Kidney (tissue), 14 donors: ENCODE measurements around the gene MYBBP1A. TPM values are rescaled to one million over a fixed set of nuclear protein-coding genes. Genes with fewer than 3 reads are reported as not detected.
"Not testable (repeated sequence)": the region's sequence is repeated elsewhere in the genome, so short reads cannot be mapped to it uniquely, and the experiment has no call there.

Experiments
- DNase-seq, 5 donors: peaks; one replicate each; pipeline ENCODE4 v3.0.0-alpha.2; 2013 to 2020
- FAIRE-seq: peaks from 2 replicates; lab custom pipeline; 2012; peaks lifted over from hg19 to GRCh38; lab: Jason Lieb, UNC
- H3K27ac ChIP-seq, 2 donors: one replicate each; pipeline ENCODE4 v1.7.0; 2013; ENCODE audit warnings: low read depth in 2 of 2, low read length in 2 of 2, inconsistent platforms in 1 of 2
- H3K27me3 ChIP-seq: one replicate; pipeline ENCODE4 v1.7.1; 2013; ENCODE audit warnings: low read length, inconsistent platforms; ENCODE audit not compliant: control insufficient read depth, insufficient read depth
- H3K36me3 ChIP-seq, 3 donors: one replicate each; pipeline versions ENCODE4 v1.7.0 to v1.7.1; 2013; ENCODE audit warnings: low read length in 3 of 3, control low read depth in 1 of 3, inconsistent platforms in 1 of 3; ENCODE audit not compliant: insufficient read depth in 3 of 3, control insufficient read depth in 2 of 3
- H3K4me1 ChIP-seq, 3 donors: one replicate each; pipeline versions ENCODE4 v1.7.0 to v1.7.1; 2013; ENCODE audit warnings: low read length in 3 of 3, inconsistent platforms in 1 of 3, low read depth in 1 of 3; ENCODE audit not compliant: control insufficient read depth in 2 of 3, insufficient read depth in 2 of 3
- H3K4me3 ChIP-seq, 3 donors: one replicate each; pipeline versions ENCODE4 v1.7.0 to v1.8.1; 2013; ENCODE audit warnings: low read length in 3 of 3, control low read depth in 1 of 3, inconsistent platforms in 1 of 3
- H3K9ac ChIP-seq, 3 donors: one replicate each; pipeline versions ENCODE4 v1.7.0 to v1.7.1; 2013; ENCODE audit warnings: low read length in 3 of 3, control low read depth in 1 of 3, inconsistent platforms in 1 of 3
- H3K9me3 ChIP-seq, 3 donors: one replicate each; pipeline versions ENCODE4 v1.7.0 to v1.7.1; 2013; ENCODE audit warnings: low read length in 3 of 3, control low read depth in 1 of 3, inconsistent platforms in 1 of 3; ENCODE audit not compliant: control insufficient read depth in 2 of 3, insufficient read depth in 1 of 3
- intact Hi-C: fragments of 100-400 bp; cut with DNase I; formaldehyde crosslinking; loops from one replicate; pipeline ENCODE4 v1.11.1; 2022
- polyA plus RNA-seq: library from polyadenylated mRNA; stranded (reverse); fragments of 350-450 nt; fragmentation: Illumina TruSeq; extraction: RNeasy Lipid Tissue Mini Kit (QIAGEN cat#74804); gene quantifications from one replicate; pipeline ENCODE4 v1.2.3, GENCODE V29; 2014; ENCODE audit warnings: low read depth, low replicate concordance; ENCODE audit not compliant: insufficient read depth
- total RNA-seq: library from RNA; stranded (reverse); fragmentation: NEBNext Ultra II Directional; extraction: Animal tissue kit (Norgen Biotek cat#: 25700); gene quantifications from one replicate; pipeline ENCODE4 v1.2.1, GENCODE V29; 2021
- TF ChIP-seq, protein P1 (sequence below): IDR thresholded peaks from 3 replicates; pipeline ENCODE4 v1.5.1; 2012; ENCODE audit warnings: mild to moderate bottlenecking, moderate library complexity, borderline replicate concordance; ENCODE audit not compliant: insufficient read depth; ENCODE audit errors: extremely low read depth
- donor health status: control.
- donor health status: control.
- donor health status: control.
- donor health status: control.
- donor health status: control.
- donor health status: DM: yes; HTN: yes; CAD: no.
- donor health status: Normal renal cell carcinoma (clear cell type).

MYBBP1A gene
- total and polyA plus RNA-seq, 2 donors from 2014 or later: 11.9 to 51.6 TPM

DNA sequence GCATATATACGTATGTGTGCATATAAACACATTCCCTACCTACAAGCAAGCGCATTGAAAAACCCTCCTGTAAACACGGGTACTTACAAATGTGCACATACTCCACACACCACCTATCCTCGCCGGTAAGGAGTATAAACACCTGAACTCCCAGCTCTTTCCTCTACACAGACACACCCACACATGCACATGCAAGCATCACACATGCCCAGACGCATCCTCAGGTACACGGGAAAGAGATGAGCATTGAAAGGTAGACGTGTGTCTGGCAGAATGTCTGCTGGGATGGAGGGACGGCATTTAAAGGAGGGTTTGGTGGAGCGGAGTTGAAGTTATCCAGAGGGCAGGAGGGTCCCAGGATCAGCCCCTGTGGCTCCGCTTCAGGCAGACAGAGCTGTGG lies 24.5 kb upstream of the MYBBP1A start:
- no peak overlapping the region for H3K27ac ChIP-seq
- TF ChIP-seq, protein P1, sequence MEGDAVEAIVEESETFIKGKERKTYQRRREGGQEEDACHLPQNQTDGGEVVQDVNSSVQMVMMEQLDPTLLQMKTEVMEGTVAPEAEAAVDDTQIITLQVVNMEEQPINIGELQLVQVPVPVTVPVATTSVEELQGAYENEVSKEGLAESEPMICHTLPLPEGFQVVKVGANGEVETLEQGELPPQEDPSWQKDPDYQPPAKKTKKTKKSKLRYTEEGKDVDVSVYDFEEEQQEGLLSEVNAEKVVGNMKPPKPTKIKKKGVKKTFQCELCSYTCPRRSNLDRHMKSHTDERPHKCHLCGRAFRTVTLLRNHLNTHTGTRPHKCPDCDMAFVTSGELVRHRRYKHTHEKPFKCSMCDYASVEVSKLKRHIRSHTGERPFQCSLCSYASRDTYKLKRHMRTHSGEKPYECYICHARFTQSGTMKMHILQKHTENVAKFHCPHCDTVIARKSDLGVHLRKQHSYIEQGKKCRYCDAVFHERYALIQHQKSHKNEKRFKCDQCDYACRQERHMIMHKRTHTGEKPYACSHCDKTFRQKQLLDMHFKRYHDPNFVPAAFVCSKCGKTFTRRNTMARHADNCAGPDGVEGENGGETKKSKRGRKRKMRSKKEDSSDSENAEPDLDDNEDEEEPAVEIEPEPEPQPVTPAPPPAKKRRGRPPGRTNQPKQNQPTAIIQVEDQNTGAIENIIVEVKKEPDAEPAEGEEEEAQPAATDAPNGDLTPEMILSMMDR: no peak
- no peak overlapping the region for H3K9ac ChIP-seq
- H3K4me1 ChIP-seq: peaks cover 2 to 32% (median 21%) of the 10 kb centered on the region in 3 donors
- H3K36me3 ChIP-seq: no peaks in the 10 kb centered on the region
- no peak for DNase-seq
- no peak overlapping the region for H3K4me3 ChIP-seq
- no peak for FAIRE-seq
- H3K27me3 ChIP-seq: no peaks in the 10 kb centered on the region
- H3K9me3 ChIP-seq: no peaks in the 10 kb centered on the region
- intact Hi-C loops: no loop called here

DNA sequence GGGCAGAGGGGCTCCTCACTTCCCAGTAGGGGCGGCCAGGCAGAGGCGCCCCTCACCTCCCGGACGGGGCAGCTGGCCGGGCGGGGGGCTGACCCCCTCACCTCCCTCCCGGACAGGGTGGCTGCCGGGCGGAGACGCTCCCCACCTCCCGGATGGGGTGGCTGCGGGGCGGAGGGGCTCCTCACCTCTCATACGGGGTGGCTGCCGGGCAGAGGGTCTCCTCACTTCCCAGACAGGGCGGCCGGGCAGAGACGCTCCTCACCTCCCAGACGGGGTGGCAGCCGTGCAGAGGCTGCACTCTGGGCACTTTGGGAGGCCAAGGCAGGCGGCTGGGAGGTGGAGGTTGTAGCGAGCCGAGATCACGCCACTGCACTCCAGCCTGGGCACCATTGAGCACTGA lies 23.2 kb upstream of the MYBBP1A start:
- H3K4me3 ChIP-seq, H3K9me3 ChIP-seq, H3K27me3 ChIP-seq, H3K27ac ChIP-seq, intact Hi-C loops, H3K36me3 ChIP-seq, FAIRE-seq, H3K9ac ChIP-seq: not testable (repeated sequence)
- peak in 2 of 5 donors; percentile 39 to 70 for DNase-seq
- peaks cover 0 to 35% (median 28%) of the 10 kb centered on the region in 3 donors for H3K4me1 ChIP-seq

DNA sequence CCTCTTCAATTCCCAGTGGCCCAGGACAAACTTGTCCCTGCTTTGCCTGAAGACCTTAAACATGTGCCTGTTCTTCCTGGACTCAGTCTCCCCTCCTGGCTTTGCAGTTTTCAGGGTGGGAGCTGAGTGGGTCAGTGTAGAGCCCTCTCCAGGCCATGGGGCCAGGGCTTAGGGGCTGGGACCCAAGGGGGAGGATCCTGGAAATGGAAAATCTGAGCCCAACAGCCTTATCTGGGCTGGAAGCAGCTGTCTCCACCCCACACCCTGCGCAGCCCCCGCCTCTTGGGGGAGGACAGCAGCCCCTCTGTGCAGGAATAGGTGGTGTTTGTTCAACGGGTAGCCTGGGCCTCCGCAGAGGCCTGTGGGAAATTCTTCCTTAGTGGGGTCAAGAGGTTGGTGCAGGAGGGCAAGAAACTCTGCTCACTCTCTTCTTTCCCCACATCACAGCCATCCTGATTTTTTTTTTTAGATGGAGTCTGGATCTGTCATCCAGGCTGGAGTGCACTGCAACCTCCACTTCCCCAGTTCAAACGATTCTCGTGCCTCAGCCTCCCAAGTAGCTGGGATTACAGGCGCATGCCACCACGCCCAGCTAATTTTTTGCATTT lies 22.3 kb upstream of the MYBBP1A start:
- DNase-seq: peak in 1 of 5 donors; percentile 73
- Histone ChIP-seq H3K27ac (no peak overlapping the region), H3K9me3 (no peaks in the 10 kb centered on the region), H3K36me3 (no peaks in the 10 kb centered on the region), H3K27me3 (no peaks in the 10 kb centered on the region), H3K4me3 (no peak overlapping the region), H3K9ac (peak overlapping the region in 1 of 3 donors; percentile 7), H3K4me1 (peaks cover 0 to 29% (median 20%) of the 10 kb centered on the region in 3 donors)
- no peak for FAIRE-seq
- intact Hi-C loops: no loop called here
- TF ChIP-seq, protein P1: no peak

DNA sequence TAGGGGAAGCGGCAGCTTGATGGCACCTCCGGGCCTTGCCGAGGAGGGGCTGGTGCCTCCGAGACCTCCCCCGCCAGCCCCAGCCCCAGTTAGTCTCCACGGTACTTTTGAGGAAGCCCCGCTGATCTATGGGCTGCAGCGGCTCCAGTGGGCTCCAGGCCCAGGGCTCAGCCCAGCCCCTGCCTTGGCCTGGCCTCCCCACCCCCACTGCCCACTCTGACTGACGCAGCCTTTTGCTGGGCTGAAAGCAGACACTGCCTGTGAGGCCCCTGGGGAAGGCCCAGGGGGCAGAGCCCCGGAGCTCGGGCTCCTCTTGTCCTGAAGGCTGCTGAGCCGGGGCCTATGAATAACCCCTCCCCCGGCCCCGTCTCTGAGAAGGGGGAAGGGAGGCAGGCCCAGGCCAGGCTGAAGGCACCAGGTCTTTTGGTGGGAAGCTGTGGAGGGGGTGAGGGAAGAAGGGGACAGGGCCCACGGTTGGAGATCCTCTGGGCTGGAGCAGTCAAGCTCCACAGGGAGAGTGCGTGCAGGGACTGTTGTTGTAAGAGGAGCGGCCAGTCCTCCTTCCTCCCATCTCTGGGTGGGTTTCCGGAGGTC lies 21.6 kb upstream of the MYBBP1A start:
- TF ChIP-seq, protein P1: no peak
- H3K4me1 ChIP-seq: peaks cover 0 to 23% (median 19%) of the 10 kb centered on the region in 3 donors
- H3K9me3 ChIP-seq: no peaks in the 10 kb centered on the region
- peak; percentile 72 to 90 (median 84) for DNase-seq
- H3K4me3 ChIP-seq: no peak overlapping the region
- no peaks in the 10 kb centered on the region for H3K36me3 ChIP-seq
- FAIRE-seq: no peak
- H3K9ac ChIP-seq: peak overlapping the region in 1 of 3 donors; percentile 7
- intact Hi-C loops: no loop called here
- H3K27ac ChIP-seq: no peak overlapping the region
- no peaks in the 10 kb centered on the region for H3K27me3 ChIP-seq
